HT1080 (cell line): ENCODE data around the gene SMG5. TPM values are rescaled to one million over a fixed set of nuclear protein-coding genes. Genes with fewer than 3 reads are reported as not detected.
A peak's percentile ranks its signal among the peaks of the same experiment; 100 is the strongest.

Experiments
- DNase-seq: peaks from one replicate; pipeline ENCODE4 v3.0.0-alpha.2; 2015; ENCODE audit warnings: low read depth
- total RNA-seq: library from RNA; depleted of rRNA; stranded (reverse); fragments of >200 nt; shearing (Covaris generic); gene quantifications from 2 replicates; pipeline ENCODE4 v1.2.3, GENCODE V29; 2014; rRNA removed

SMG5 gene
- total RNA-seq, 1 experiment from 2014 or later = 95.9 TPM

DNA sequence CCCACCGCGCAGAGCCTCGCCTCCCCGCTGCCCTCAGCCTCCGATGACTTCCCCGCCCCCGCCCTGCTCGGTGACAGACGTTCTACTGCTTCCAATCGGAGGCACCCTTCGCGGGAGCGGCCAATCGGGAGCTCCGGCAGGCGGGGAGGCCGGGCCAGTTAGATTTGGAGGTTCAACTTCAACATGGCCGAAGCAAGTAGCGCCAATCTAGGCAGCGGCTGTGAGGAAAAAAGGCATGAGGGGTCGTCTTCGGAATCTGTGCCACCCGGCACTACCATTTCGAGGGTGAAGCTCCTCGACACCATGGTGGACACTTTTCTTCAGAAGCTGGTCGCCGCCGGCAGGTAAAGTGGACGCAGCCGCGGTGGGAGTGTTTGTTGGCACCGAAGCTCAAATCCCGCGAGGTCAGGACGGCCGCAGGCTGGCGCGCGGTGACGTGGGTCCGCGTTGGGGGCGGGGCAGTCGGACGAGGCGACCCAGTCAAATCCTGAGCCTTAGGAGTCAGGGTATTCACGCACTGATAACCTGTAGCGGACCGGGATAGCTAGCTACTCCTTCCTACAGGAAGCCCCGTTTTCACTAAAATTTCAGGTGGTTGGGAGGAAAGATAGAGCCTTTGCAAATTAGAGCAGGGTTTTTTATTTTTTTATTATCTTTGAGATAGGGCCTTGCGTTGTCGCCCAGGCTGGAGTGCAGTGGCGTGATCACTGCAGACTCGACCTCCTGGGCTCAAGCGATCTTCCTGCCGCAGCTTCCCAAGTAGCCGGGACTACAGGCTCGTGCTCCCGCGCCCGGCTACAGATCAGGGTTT is 69.6 kb downstream of the SMG5 start, which contains the start of gene PMF1:
Gene PMF1, plus strand, starts transcription at position 175 of the 811 bp plus-strand sequence. Its CDS starts 9 bp downstream, at position 184.
- DNase-seq = peak; percentile 94

DNA sequence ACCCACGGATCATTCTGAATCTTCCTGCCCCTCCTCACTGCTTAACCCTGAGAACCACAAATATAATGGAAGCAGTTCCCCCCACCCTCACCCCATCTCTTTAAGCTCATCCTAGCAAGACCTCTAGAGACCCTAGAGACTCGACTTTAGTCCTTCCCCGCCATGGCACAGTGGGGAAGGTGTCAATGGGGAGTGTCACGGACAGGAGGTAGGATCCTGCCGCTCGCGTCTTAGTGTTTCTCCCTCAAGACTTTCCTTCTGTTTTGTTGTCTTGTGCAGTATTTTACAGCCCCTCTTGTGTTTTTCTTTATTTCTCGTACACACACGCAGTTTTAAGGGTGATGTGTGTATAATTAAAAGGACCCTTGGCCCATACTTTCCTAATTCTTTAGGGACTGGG is 70.5 kb downstream of the SMG5 start:
- no peak for DNase-seq

DNA sequence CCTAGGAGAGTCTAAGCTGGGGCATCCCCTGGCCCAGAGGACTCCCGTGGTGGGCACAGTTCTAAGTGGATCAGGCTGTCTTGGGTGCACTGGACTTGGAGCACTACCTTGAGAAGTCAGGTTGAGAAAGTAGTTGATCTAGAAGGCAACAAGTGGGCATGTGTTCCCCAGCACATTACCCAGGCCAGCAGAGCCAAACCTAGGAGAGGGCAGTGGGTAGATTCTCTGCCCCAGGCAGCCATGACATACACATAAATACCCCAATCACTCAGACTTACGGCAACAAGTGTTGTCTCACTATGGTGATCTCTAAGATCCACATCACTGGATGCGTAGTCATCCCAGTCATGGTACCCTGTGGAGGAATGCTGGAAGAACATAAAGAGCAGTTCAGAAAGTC is 71.4 kb downstream of the SMG5 start:
- DNase-seq = no peak

DNA sequence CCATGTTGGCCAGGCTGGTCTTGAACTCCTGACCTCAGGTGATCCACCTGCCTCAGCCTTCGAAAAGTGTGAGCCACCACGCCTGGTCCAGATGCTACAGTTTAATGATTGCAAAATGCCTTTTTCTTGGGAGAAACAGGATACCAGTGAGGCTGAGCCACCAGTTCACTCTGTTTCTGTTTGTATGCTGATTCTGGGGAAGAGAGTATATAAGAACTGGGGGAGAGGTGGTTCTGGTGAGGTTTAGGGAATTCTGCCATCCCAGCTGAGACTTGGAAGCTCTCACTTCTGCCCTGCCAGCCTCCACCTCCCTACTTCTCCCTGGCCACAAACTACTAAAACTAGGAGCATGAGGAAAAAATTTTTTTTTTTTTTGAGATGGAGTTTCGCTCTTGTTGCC is 77.9 kb downstream of the SMG5 start:
- DNase-seq = no peak

DNA sequence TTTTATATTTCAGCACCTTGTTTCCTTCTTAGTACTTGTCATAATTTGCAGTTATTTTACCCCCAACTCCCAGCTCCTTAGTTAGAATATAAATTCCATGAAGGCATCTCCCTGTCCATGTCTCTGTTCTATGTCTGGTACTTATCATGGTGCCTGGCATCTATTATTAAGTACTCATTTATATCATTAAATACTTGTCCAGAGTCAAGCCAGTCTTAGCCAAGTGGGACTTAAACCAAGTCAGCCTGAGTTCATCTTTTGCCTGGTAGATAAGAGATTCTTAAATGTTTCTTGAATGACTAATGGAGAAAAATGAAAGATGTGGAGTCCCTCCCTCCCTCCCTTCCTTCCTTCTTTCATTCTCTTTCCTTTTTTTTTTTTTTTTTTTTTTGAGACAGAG is 79.3 kb downstream of the SMG5 start:
- DNase-seq = no peak

DNA sequence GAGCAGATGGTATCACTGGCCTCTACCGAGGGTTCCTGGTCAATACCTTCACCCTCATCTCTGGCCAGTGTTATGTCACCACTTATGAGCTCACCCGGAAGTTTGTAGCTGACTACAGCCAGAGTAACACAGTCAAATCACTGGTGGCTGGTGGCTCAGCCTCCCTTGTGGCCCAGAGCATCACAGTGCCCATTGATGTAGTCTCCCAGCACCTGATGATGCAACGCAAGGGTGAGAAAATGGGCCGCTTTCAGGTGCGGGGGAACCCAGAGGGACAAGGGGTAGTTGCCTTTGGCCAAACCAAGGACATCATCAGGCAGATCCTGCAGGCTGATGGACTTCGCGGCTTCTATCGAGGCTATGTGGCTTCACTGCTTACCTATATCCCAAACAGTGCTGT is 82.6 kb downstream of the SMG5 start:
- DNase-seq = no peak

Other genes starting within 250 kb of the SMG5 start
- 36.0 and 43.9 TPM in 2 replicates for gene UBQLN4, start 229.0 kb downstream of the SMG5 start, total RNA-seq
- 67.1 and 78.0 TPM in 2 replicates for gene LAMTOR2, start 228.0 kb downstream of the SMG5 start, total RNA-seq
- gene RAB25, start 221.7 kb downstream of the SMG5 start, total RNA-seq = 0.06 TPM in 1 of 2 replicates, not detected in the other
- 3.4 and 5.2 TPM in 2 replicates for gene MEX3A, start 200.4 kb downstream of the SMG5 start, total RNA-seq
- gene LMNA, start 168.1 kb downstream of the SMG5 start, total RNA-seq = 835 and 846 TPM in 2 replicates
- gene SEMA4A, start 129.2 kb downstream of the SMG5 start, total RNA-seq = not detected in 2 replicates
- 21.4 and 28.6 TPM in 2 replicates for gene SLC25A44, start 88.7 kb downstream of the SMG5 start, total RNA-seq
- 49.4 and 71.6 TPM in 2 replicates for gene PMF1, start 69.8 kb downstream of the SMG5 start, total RNA-seq
- 2.3 TPM in 1 of 2 replicates, not detected in the other for gene BGLAP, start 40.6 kb downstream of the SMG5 start, total RNA-seq
- gene PAQR6, start 34.8 kb downstream of the SMG5 start, total RNA-seq = 0.40 and 0.47 TPM in 2 replicates
- 2.2 and 2.7 TPM in 2 replicates for gene TMEM79, start 1.5 kb upstream of the SMG5 start, total RNA-seq
- 49.0 and 62.7 TPM in 2 replicates for gene GLMP, start 12.9 kb upstream of the SMG5 start, total RNA-seq
- not detected in 2 replicates for gene VHLL, start 16.5 kb upstream of the SMG5 start, total RNA-seq
- 450 and 472 TPM in 2 replicates for gene CCT3, start 55.5 kb upstream of the SMG5 start, total RNA-seq
- gene TSACC, start 55.7 kb upstream of the SMG5 start, total RNA-seq = 0.70 and 0.87 TPM in 2 replicates
- gene RHBG, start 86.4 kb upstream of the SMG5 start, total RNA-seq = not detected in 2 replicates
- gene MEF2D, start 217.9 kb upstream of the SMG5 start, total RNA-seq = 21.6 and 27.9 TPM in 2 replicates